Measurements from ENCODE around the gene ATP11C. TPM values are rescaled to one million over a fixed set of nuclear protein-coding genes. Genes with fewer than 3 reads are reported as not detected.
"Not testable (repeated sequence)": the region's sequence is repeated elsewhere in the genome, so short reads cannot be mapped to it uniquely, and the experiment has no call there.

Gene ATP11C
- total and polyA plus RNA-seq, 5 donors, result 2.7 to 8.7 (median 5.6) TPM

- WGBS, result 91% methylated on average over 6 of the region's 6 CpGs
- no peak for DNase-seq
- no peaks in the 10 kb centered on the region for H3K27me3 ChIP-seq (ENCODE audit: control insufficient read depth, insufficient read depth)
- no peak overlapping the region for H3K4me3 ChIP-seq (ENCODE audit: low read length)
- intact Hi-C loops (cut with DNase I), result no loop called here
- no peaks in the 10 kb centered on the region for H3K9me3 ChIP-seq (ENCODE audit: control insufficient read depth, low read length)
- peaks cover 2% of the 10 kb centered on the region for H3K4me1 ChIP-seq (ENCODE audit: control insufficient read depth, insufficient read depth, low read length)
- no peak overlapping the region for H3K27ac ChIP-seq (ENCODE audit: low read length)
- no peak for ATAC-seq
Measured at GRCh38 chrX:139720979-139721378, 211.9 kb downstream of the ATP11C start.

- Histone ChIP-seq H3K4me1 (ENCODE audit: control insufficient read depth, insufficient read depth, low read length) (peaks cover 2% of the 10 kb centered on the region), H3K27me3 (ENCODE audit: control insufficient read depth, insufficient read depth) (no peaks in the 10 kb centered on the region), H3K9me3 (ENCODE audit: control insufficient read depth, low read length) (no peaks in the 10 kb centered on the region), H3K27ac (ENCODE audit: low read length) (no peak overlapping the region), H3K4me3 (ENCODE audit: low read length) (no peak overlapping the region)
- WGBS, result 37% methylated on average over 5 of the region's 5 CpGs
- ATAC-seq (no peak), DNase-seq (no peak)
- intact Hi-C loops (cut with DNase I), result no loop called here
Measured at GRCh38 chrX:139720136-139720535, 212.7 kb downstream of the ATP11C start.

GRCh38 chrX:139708067-139708466 lies 224.8 kb downstream of the ATP11C start, which contains the start of gene MCF2:
MCF2 (minus strand) TSS chrX:139708167; CDS start chrX:139651744, 56,423 bp downstream.
- ATAC-seq (no peak), DNase-seq (no peak)
- Histone ChIP-seq H3K9me3 (ENCODE audit: control insufficient read depth, low read length) (no peaks in the 10 kb centered on the region), H3K27ac (ENCODE audit: low read length) (no peak within 1 kb of the TSS), H3K4me1 (ENCODE audit: control insufficient read depth, insufficient read depth, low read length) (no peaks in the 10 kb centered on the region), H3K27me3 (ENCODE audit: control insufficient read depth, insufficient read depth) (no peaks in the 10 kb centered on the region), H3K4me3 (ENCODE audit: low read length) (no peak within 1 kb of the TSS)
- WGBS, result 46% methylated on average over 4 of the region's 4 CpGs
- intact Hi-C loops (cut with DNase I), result no loop called here

GRCh38 chrX:139702658-139703057 lies 230.2 kb downstream of the ATP11C start:
- no peaks in the 10 kb centered on the region for H3K27me3 ChIP-seq (ENCODE audit: control insufficient read depth, insufficient read depth)
- DNase-seq (no peak), ATAC-seq (no peak)
- WGBS, result 86% methylated on average over 3 of the region's 3 CpGs
- H3K4me1 ChIP-seq (ENCODE audit: control insufficient read depth, insufficient read depth, low read length), result no peaks in the 10 kb centered on the region
- no peak overlapping the region for H3K4me3 ChIP-seq (ENCODE audit: low read length)
- intact Hi-C loops (cut with DNase I), result no loop called here
- H3K27ac ChIP-seq (ENCODE audit: low read length), result no peak overlapping the region
- H3K9me3 ChIP-seq (ENCODE audit: control insufficient read depth, low read length), result no peaks in the 10 kb centered on the region

- H3K9me3 ChIP-seq (ENCODE audit: control insufficient read depth, low read length), result no peaks in the 10 kb centered on the region
- no peak for DNase-seq
- H3K27me3 ChIP-seq (ENCODE audit: control insufficient read depth, insufficient read depth), result no peaks in the 10 kb centered on the region
- peak overlapping the region; percentile 50 for H3K4me3 ChIP-seq (ENCODE audit: low read length)
- H3K27ac ChIP-seq (ENCODE audit: low read length), result no peak overlapping the region
- intact Hi-C loops (cut with DNase I), result no loop called here
- WGBS, result 30% methylated on average over 8 of the region's 8 CpGs
- no peak for ATAC-seq
- no peaks in the 10 kb centered on the region for H3K4me1 ChIP-seq (ENCODE audit: control insufficient read depth, insufficient read depth, low read length)
Measured at GRCh38 chrX:139692908-139693307, 239.9 kb downstream of the ATP11C start.

GRCh38 chrX:139692506-139692849 lies 240.4 kb downstream of the ATP11C start:
- Histone ChIP-seq H3K4me1 (ENCODE audit: control insufficient read depth, insufficient read depth, low read length) (no peaks in the 10 kb centered on the region), H3K27me3 (ENCODE audit: control insufficient read depth, insufficient read depth) (no peaks in the 10 kb centered on the region), H3K9me3 (ENCODE audit: control insufficient read depth, low read length) (no peaks in the 10 kb centered on the region), H3K4me3 (ENCODE audit: low read length) (peak overlapping the region; percentile 50), H3K27ac (ENCODE audit: low read length) (no peak overlapping the region)
- DNase-seq (no peak), ATAC-seq (peak in 1 of 2 donors; percentile 26)
- WGBS, result 21% methylated on average over 11 of the region's 11 CpGs
- intact Hi-C loops (cut with DNase I), result no loop called here

- Histone ChIP-seq H3K9me3 (ENCODE audit: control insufficient read depth, low read length) (no peaks in the 10 kb centered on the region), H3K4me3 (ENCODE audit: low read length) (peak overlapping the region; percentile 50), H3K27me3 (ENCODE audit: control insufficient read depth, insufficient read depth) (no peaks in the 10 kb centered on the region), H3K27ac (ENCODE audit: low read length) (no peak overlapping the region), H3K4me1 (ENCODE audit: control insufficient read depth, insufficient read depth, low read length) (no peaks in the 10 kb centered on the region)
- intact Hi-C loops (cut with DNase I), result no loop called here
- WGBS, result 2% methylated on average over 52 of the region's 52 CpGs
- DNase-seq, result peak in 2 of 3 donors; percentile 21 to 47
- peak in 1 of 2 donors; percentile 57 for ATAC-seq
Measured at GRCh38 chrX:139691843-139692505, 240.9 kb downstream of the ATP11C start.

- DNase-seq (peak in 2 of 3 donors; percentile 35 to 43), ATAC-seq (peak in 1 of 2 donors; percentile 51)
- H3K27ac ChIP-seq (ENCODE audit: low read length), result no peak overlapping the region
- intact Hi-C loops (cut with DNase I), result no loop called here
- H3K9me3 ChIP-seq (ENCODE audit: control insufficient read depth, low read length), result no peaks in the 10 kb centered on the region
- under 1% methylated on average over 23 of the region's 23 CpGs for WGBS
- no peaks in the 10 kb centered on the region for H3K27me3 ChIP-seq (ENCODE audit: control insufficient read depth, insufficient read depth)
- H3K4me1 ChIP-seq (ENCODE audit: control insufficient read depth, insufficient read depth, low read length), result no peaks in the 10 kb centered on the region
- H3K4me3 ChIP-seq (ENCODE audit: low read length), result peak overlapping the region; percentile 50
Measured at GRCh38 chrX:139691493-139691842, 241.4 kb downstream of the ATP11C start.

- intact Hi-C loops (cut with DNase I), result loop anchor here in 1 of 4 donors (10.0 kb wide), 1 partner anchor 50 kb away; no protein-coding TSS in a partner anchor
- not testable (repeated sequence) for H3K27ac ChIP-seq (ENCODE audit: low read length); H3K9me3 ChIP-seq (ENCODE audit: control insufficient read depth, low read length); H3K4me1 ChIP-seq (ENCODE audit: control insufficient read depth, insufficient read depth, low read length); H3K27me3 ChIP-seq (ENCODE audit: control insufficient read depth, insufficient read depth); DNase-seq; H3K4me3 ChIP-seq (ENCODE audit: low read length); ATAC-seq
- 88% methylated on average over 7 of the region's 7 CpGs for WGBS
Measured at GRCh38 chrX:139685175-139685574, 247.7 kb downstream of the ATP11C start.

- ATAC-seq, result no peak
Measured at GRCh38 chrX:139680356-139680755, 252.5 kb downstream of the ATP11C start.

More at GRCh38 chrX:139680356-139680755, 252.5 kb downstream of the ATP11C start:
- Histone ChIP-seq H3K4me1 (ENCODE audit: control insufficient read depth, insufficient read depth, low read length) (no peaks in the 10 kb centered on the region), H3K4me3 (ENCODE audit: low read length) (no peak overlapping the region), H3K27me3 (ENCODE audit: control insufficient read depth, insufficient read depth) (no peaks in the 10 kb centered on the region), H3K27ac (ENCODE audit: low read length) (no peak overlapping the region), H3K9me3 (ENCODE audit: control insufficient read depth, low read length) (no peaks in the 10 kb centered on the region)
- intact Hi-C loops (cut with DNase I), result loop anchor here in 1 of 4 donors (10.0 kb wide), 1 partner anchor 46 kb away; no protein-coding TSS in a partner anchor
- no peak for DNase-seq
- WGBS, result 70% methylated on average over 3 of the region's 3 CpGs

Measured in right cardiac atrium (tissue), 5 donors.